HL-60 (cell line): ENCODE results near the gene IRGQ.

Experiments
- DNase-seq, 2 experiments: peaks; one replicate each; pipeline ENCODE4 v3.0.0-alpha.2; 2010 to 2020; ENCODE audit warnings: low read depth in 1 of 2, low spot score in 1 of 2
- H3K27ac ChIP-seq: fragments of 250-450 bp; sonication (Bioruptor Pico); replicated peaks from 2 replicates; pipeline ENCODE4 v1.5.1; 2020; ENCODE audit warnings: mild to moderate bottlenecking, moderate library complexity
- H3K27me3 ChIP-seq: fragments of 250-450 bp; sonication (Bioruptor Pico); 2 replicates; pipeline ENCODE4 v1.5.1; 2021; ENCODE audit warnings: mild to moderate bottlenecking, moderate library complexity; ENCODE audit not compliant: insufficient read depth, poor library complexity, severe bottlenecking
- H3K4me3 ChIP-seq: replicated peaks from 2 replicates; pipeline ENCODE4 v1.5.1; 2011; ENCODE audit warnings: mild to moderate bottlenecking, control low read depth, low read length; ENCODE audit not compliant: insufficient read depth
- GABPA ChIP-seq: IDR thresholded peaks from 2 replicates; pipeline ENCODE4 v1.6.1; 2012; ENCODE audit warnings: low read depth
- POLR2AphosphoS5 ChIP-seq: IDR thresholded peaks from 2 replicates; pipeline ENCODE4 v1.6.1; 2012; ENCODE audit warnings: low read depth
- SPI1 ChIP-seq: IDR thresholded peaks from 2 replicates; pipeline ENCODE4 v1.6.1; 2012; ENCODE audit warnings: low read depth, mild to moderate bottlenecking, borderline replicate concordance
- TF ChIP-seq, protein P1 (sequence below): IDR thresholded peaks from one replicate; pipeline ENCODE4 v1.5.1; 2011; ENCODE audit warnings: low read length, control low read depth, inconsistent platforms; ENCODE audit not compliant: insufficient read depth
- TF ChIP-seq, protein P2 (sequence below): IDR thresholded peaks from 2 replicates; pipeline ENCODE4 v1.6.1; 2012; ENCODE audit warnings: low read depth; ENCODE audit not compliant: insufficient replicate concordance

The IRGQ gene

GRCh38 chr19:43592800-43593350 lies 3.1 kb downstream of the IRGQ start:
- Histone ChIP-seq H3K4me3 (no peak overlapping the region), H3K27me3 (no peaks in the 10 kb centered on the region), H3K27ac (no peak overlapping the region)
- TF ChIP-seq, protein P1, sequence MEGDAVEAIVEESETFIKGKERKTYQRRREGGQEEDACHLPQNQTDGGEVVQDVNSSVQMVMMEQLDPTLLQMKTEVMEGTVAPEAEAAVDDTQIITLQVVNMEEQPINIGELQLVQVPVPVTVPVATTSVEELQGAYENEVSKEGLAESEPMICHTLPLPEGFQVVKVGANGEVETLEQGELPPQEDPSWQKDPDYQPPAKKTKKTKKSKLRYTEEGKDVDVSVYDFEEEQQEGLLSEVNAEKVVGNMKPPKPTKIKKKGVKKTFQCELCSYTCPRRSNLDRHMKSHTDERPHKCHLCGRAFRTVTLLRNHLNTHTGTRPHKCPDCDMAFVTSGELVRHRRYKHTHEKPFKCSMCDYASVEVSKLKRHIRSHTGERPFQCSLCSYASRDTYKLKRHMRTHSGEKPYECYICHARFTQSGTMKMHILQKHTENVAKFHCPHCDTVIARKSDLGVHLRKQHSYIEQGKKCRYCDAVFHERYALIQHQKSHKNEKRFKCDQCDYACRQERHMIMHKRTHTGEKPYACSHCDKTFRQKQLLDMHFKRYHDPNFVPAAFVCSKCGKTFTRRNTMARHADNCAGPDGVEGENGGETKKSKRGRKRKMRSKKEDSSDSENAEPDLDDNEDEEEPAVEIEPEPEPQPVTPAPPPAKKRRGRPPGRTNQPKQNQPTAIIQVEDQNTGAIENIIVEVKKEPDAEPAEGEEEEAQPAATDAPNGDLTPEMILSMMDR, result no peak
- TF ChIP-seq POLR2AphosphoS5 (no peak), GABPA (no peak), SPI1 (no peak)
- TF ChIP-seq, protein P2, sequence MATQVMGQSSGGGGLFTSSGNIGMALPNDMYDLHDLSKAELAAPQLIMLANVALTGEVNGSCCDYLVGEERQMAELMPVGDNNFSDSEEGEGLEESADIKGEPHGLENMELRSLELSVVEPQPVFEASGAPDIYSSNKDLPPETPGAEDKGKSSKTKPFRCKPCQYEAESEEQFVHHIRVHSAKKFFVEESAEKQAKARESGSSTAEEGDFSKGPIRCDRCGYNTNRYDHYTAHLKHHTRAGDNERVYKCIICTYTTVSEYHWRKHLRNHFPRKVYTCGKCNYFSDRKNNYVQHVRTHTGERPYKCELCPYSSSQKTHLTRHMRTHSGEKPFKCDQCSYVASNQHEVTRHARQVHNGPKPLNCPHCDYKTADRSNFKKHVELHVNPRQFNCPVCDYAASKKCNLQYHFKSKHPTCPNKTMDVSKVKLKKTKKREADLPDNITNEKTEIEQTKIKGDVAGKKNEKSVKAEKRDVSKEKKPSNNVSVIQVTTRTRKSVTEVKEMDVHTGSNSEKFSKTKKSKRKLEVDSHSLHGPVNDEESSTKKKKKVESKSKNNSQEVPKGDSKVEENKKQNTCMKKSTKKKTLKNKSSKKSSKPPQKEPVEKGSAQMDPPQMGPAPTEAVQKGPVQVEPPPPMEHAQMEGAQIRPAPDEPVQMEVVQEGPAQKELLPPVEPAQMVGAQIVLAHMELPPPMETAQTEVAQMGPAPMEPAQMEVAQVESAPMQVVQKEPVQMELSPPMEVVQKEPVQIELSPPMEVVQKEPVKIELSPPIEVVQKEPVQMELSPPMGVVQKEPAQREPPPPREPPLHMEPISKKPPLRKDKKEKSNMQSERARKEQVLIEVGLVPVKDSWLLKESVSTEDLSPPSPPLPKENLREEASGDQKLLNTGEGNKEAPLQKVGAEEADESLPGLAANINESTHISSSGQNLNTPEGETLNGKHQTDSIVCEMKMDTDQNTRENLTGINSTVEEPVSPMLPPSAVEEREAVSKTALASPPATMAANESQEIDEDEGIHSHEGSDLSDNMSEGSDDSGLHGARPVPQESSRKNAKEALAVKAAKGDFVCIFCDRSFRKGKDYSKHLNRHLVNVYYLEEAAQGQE, result no peak
- no peak for DNase-seq

DNA sequence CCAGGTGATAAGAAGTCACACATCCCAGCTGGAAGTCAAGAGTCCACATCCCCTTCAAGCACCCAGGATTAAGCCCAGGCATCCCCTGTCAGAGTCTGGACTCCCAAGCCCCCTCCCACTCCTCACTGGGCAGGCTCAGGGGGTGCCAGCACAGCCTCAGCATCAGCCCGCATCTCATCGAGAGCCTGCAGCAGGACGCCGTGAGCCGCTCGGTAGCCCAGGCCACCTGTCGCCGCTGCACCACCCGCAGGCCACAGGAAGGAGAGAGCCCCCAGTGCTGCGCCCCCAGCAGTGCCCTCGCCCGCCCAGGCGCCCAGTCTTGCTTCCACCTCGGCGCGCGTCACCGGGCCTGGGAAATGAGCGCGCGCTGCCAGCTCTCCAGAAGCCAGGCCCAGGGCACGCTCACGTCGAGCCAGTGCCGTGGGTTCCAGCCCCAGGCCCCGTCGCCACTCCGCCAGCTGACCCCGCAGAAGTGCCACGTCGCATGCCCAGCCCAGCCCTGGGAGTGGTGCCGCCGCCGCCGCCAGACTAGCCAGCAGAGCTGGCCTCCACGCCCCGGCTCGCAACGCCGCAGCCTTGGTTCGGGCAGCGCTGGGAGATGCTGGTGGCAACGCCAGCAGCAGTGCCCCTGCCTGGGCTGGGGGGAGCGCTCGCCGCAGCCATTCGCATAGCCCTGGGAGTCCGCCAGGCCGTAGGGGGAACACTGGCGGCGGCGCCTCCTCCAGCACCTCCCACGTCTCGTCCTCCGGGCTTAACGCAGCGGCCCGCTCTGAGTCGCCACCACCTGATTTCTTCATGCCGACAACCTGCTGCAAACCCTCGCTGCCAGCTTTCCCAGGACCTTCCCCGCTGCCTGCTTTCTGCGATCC lies 3.8 kb downstream of the IRGQ start:
- no peak for DNase-seq
- TF ChIP-seq, protein P1, result no peak
- TF ChIP-seq SPI1, result no peak
- TF ChIP-seq, protein P2, result no peak
- no peak for TF ChIP-seq POLR2AphosphoS5
- no peak for TF ChIP-seq GABPA
- H3K27ac ChIP-seq, result no peak overlapping the region

DNA sequence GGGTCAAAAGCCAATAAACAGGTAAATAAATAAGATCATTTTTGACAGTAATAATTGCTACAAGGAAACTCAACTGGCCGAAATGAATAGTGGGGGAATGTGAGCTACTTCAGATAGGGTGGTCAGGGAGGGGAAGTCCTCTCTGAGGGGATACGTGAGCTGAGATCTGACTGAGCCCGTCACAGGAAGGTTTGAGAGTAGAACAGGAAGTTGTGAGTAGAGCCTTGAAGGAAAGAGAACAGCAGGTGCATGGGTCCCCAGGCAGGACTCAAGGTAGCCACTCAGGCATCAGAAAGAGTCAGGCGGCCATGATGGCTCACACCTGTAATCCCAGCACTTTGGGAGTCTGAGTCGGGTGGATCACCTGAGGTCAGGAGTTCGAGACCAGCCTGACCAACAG lies 6.3 kb downstream of the IRGQ start:
- no peak for DNase-seq
- H3K4me3 ChIP-seq, result no peak overlapping the region
- no peaks in the 10 kb centered on the region for H3K27me3 ChIP-seq
- no peak overlapping the region for H3K27ac ChIP-seq
- TF ChIP-seq POLR2AphosphoS5 (no peak), SPI1 (no peak), GABPA (no peak)
- TF ChIP-seq, protein P1, result no peak
- TF ChIP-seq, protein P2, result no peak

More for the DNA sequence above, 3.8 kb downstream of the IRGQ start:
- Histone ChIP-seq H3K4me3 (no peak overlapping the region), H3K27me3 (no peaks in the 10 kb centered on the region)
